MM.1S (cell line): ENCODE results near the gene PPM1K.

ENCODE experiments used
- EZH2 ChIP-seq: fragments of 300-600 bp; sonication (generic); optimal IDR thresholded peaks from 2 replicates; pipeline ENCODE3; 2017; ENCODE audit warnings: low read depth, mild to moderate bottlenecking, antibody characterized with exemption, low read length, mixed read lengths
- EZH2phosphoT487 ChIP-seq: fragments of 300-600 bp; sonication (generic); IDR thresholded peaks from 2 replicates; pipeline ENCODE4 v1.6.1; 2018; ENCODE audit warnings: antibody characterized with exemption, low read length
- TF ChIP-seq, protein P1 (sequence below): fragments of 300-600 bp; sonication (generic); IDR thresholded peaks from 2 replicates; pipeline ENCODE4 v1.5.1; 2016; ENCODE audit warnings: antibody characterized with exemption, low read length, mixed read lengths

DNA sequence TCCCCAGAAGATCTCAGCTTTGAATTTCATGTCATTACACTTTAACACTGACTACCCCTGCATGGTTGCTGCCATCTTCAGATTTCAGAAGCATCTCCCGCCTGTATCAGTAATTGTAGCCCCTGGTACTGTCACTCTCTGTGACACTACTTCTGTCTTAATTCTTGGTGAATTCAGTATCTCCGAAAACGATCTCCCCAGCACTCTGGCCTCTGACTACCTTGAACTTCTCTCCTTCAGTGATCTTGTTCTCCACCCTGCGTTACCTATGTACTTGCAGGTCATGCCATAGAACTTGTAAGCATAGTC is 72.2 kb downstream of the PPM1K start:
- TF ChIP-seq, protein P1, sequence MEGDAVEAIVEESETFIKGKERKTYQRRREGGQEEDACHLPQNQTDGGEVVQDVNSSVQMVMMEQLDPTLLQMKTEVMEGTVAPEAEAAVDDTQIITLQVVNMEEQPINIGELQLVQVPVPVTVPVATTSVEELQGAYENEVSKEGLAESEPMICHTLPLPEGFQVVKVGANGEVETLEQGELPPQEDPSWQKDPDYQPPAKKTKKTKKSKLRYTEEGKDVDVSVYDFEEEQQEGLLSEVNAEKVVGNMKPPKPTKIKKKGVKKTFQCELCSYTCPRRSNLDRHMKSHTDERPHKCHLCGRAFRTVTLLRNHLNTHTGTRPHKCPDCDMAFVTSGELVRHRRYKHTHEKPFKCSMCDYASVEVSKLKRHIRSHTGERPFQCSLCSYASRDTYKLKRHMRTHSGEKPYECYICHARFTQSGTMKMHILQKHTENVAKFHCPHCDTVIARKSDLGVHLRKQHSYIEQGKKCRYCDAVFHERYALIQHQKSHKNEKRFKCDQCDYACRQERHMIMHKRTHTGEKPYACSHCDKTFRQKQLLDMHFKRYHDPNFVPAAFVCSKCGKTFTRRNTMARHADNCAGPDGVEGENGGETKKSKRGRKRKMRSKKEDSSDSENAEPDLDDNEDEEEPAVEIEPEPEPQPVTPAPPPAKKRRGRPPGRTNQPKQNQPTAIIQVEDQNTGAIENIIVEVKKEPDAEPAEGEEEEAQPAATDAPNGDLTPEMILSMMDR, result no peak
- no peak for TF ChIP-seq EZH2
- no peak for TF ChIP-seq EZH2phosphoT487
